BE2C (cell line): ENCODE results near the gene LYST.

Source experiments
- DNase-seq: peaks from one replicate; pipeline ENCODE4 v3.0.0-alpha.2; 2020
- H3K27me3 ChIP-seq: fragments of 250-450 bp; sonication (Bioruptor Pico); 2 replicates; pipeline ENCODE4 v1.5.1; 2020; ENCODE audit warnings: mild to moderate bottlenecking
- H3K36me3 ChIP-seq: fragments of 250-450 bp; sonication (Bioruptor Pico); 2 replicates; pipeline ENCODE4 v1.5.1; 2020; ENCODE audit warnings: mild to moderate bottlenecking
- H3K4me1 ChIP-seq: fragments of 250-450 bp; sonication (Bioruptor Pico); 2 replicates; pipeline ENCODE4 v1.5.1; 2020
- H3K4me3 ChIP-seq: 2 replicates; pipeline ENCODE4 v1.5.1; 2011; ENCODE audit warnings: low read depth, low read length
- H3K9me3 ChIP-seq: fragments of 250-450 bp; sonication (Bioruptor Pico); 2 replicates; pipeline ENCODE4 v1.5.1; 2020
- TF ChIP-seq, protein P1 (sequence below): IDR thresholded peaks from 2 replicates; pipeline ENCODE4 v1.5.1; 2012; ENCODE audit warnings: mild to moderate bottlenecking, low read depth, low read length

The LYST gene

GRCh38 chr1:235887676-235888075 is 21.0 kb upstream of the LYST start:
- DNase-seq: no peak
- Histone ChIP-seq H3K36me3 (no peaks in the 10 kb centered on the region), H3K27me3 (no peaks in the 10 kb centered on the region), H3K4me3 (no peak overlapping the region), H3K9me3 (no peaks in the 10 kb centered on the region), H3K4me1 (peaks cover 6% of the 10 kb centered on the region)
- TF ChIP-seq, protein P1, sequence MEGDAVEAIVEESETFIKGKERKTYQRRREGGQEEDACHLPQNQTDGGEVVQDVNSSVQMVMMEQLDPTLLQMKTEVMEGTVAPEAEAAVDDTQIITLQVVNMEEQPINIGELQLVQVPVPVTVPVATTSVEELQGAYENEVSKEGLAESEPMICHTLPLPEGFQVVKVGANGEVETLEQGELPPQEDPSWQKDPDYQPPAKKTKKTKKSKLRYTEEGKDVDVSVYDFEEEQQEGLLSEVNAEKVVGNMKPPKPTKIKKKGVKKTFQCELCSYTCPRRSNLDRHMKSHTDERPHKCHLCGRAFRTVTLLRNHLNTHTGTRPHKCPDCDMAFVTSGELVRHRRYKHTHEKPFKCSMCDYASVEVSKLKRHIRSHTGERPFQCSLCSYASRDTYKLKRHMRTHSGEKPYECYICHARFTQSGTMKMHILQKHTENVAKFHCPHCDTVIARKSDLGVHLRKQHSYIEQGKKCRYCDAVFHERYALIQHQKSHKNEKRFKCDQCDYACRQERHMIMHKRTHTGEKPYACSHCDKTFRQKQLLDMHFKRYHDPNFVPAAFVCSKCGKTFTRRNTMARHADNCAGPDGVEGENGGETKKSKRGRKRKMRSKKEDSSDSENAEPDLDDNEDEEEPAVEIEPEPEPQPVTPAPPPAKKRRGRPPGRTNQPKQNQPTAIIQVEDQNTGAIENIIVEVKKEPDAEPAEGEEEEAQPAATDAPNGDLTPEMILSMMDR: no peak

- H3K36me3 ChIP-seq: no peaks in the 10 kb centered on the region
- no peak for DNase-seq
- TF ChIP-seq, protein P1: no peak
- H3K9me3 ChIP-seq: no peaks in the 10 kb centered on the region
- H3K27me3 ChIP-seq: no peaks in the 10 kb centered on the region
- H3K4me3 ChIP-seq: no peak overlapping the region
- H3K4me1 ChIP-seq: peaks cover 6% of the 10 kb centered on the region
Measured at GRCh38 chr1:235885655-235886262, 19.1 kb upstream of the LYST start.

DNA sequence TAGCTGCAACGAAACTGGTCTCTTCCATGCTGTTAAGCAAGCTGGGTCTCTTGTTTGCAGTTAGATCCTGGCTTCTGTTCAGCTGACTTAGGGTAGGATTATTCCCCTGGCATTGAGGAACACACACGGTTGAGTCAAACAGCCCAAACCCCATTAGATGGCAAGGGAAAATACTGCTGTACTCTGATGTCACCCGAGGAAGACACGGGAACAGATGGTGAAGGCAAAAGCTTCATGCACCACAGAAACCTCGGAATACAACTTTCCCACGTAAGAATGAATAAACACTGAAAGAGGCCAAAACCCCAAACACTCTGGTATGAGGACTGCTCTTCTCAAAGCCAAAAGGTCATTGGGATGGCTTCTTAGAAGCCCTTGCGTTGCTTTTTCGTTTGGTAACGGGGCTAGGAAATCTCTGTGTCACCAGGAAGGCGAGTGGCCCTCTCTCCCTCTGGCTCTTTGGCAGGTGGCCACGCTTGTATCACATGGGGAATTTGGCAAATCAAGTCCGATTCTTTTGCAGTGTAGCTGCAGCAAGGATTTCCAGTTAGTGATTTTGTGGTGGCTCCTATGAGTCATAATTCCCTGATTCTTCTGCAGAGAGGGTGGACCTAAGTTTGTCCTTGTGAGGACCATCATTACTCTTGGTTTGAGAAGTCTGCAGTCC is 16.7 kb upstream of the LYST start:
- DNase-seq: peak; percentile 73
- Histone ChIP-seq H3K27me3 (no peaks in the 10 kb centered on the region), H3K9me3 (no peaks in the 10 kb centered on the region), H3K4me1 (peaks cover 6% of the 10 kb centered on the region), H3K4me3 (peak overlapping the region; percentile 40), H3K36me3 (no peaks in the 10 kb centered on the region)
- TF ChIP-seq, protein P1: no peak

DNA sequence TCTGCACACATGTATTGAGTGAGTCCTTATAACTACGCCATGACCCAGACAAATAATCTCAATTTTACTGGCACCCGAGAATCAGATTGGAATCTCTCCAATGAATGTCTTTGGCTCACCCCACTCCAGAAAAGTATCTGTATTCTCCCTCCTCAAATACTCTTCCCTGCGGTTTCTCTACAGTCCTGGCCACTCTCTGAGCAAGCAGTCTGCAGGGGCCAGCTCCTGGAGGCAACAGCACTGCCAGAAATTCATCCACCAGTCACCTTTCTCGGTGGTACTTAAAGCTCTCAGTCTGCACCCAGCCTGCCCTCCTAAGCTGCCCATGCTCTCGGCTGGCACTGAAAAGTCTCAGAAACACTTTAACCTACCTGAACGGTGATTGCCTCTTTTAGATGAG is 16.1 kb upstream of the LYST start:
- Histone ChIP-seq H3K4me1 (peaks cover 6% of the 10 kb centered on the region), H3K9me3 (no peaks in the 10 kb centered on the region), H3K4me3 (peak overlapping the region; percentile 40), H3K36me3 (no peaks in the 10 kb centered on the region), H3K27me3 (no peaks in the 10 kb centered on the region)
- DNase-seq: no peak
- TF ChIP-seq, protein P1: no peak

DNA sequence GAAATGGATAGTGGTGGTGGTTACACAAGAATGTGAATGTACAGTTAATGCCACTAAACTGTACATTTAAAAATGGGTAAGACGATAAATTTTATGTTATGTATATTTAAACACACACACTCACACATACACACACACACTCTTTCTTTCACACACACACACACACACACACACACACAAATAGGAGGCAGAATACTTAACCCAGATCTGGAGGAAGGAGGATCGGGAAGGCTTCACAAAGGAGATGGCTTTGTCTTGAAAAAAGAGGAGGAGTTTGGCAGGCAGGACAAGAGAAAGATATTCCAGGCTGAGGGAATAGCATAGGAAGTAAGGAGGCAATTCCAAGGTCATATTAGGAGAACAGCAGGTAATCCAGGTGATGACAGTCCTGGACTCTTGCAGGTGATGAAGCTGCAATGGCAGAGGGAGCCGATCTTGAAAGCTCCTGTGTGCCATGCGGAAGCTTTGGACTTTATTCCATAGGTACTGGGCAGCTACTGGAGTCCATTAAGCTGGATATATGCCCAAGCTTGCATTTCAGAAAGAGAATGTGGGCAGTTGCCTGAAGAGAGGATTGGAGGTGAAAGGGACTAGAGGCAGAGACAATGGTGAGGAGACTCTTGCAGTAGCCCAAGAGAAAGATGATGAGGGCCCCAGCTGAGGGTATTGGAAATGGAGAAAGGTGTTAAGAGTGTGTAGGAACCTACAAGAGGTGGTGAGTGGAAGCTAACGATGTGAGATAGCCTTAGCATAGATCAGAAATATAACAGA is 15.4 kb upstream of the LYST start:
- H3K4me3 ChIP-seq: no peak overlapping the region
- DNase-seq: no peak
- no peaks in the 10 kb centered on the region for H3K27me3 ChIP-seq
- TF ChIP-seq, protein P1: no peak
- no peaks in the 10 kb centered on the region for H3K36me3 ChIP-seq
- no peaks in the 10 kb centered on the region for H3K9me3 ChIP-seq
- H3K4me1 ChIP-seq: peaks cover 6% of the 10 kb centered on the region
